Activated T-cell treated with anti-CD3 and anti-CD28 coated beads, Interleukin-2, amount 50 U/mL, for 72 hours (primary cell): ENCODE data around the gene CDC5L. TPM values are rescaled to one million over a fixed set of nuclear protein-coding genes. Genes with fewer than 3 reads are reported as not detected.

Experiments
- ATAC-seq, 2 donors: fragments of 150-1000 bp; cut with Tn5 transposase; replicated peaks in 1 of 2; 2 replicates each; pipeline ENCODE4 v1.10.0; 2021; ENCODE audit warnings: moderate library complexity in 2 of 2, mild to moderate bottlenecking in 1 of 2
- DNase-seq, 2 donors: peaks; one replicate each; pipeline ENCODE4 v3.0.0; 2021 to 2022; ENCODE audit warnings: mixed read lengths in 1 of 2
- H3K27ac Mint-ChIP-seq: one replicate; pipeline ENCODE4 v1.8.0; 2022; ENCODE audit warnings: mild to moderate bottlenecking, moderate library complexity, mixed read lengths
- H3K27me3 Mint-ChIP-seq: one replicate; pipeline ENCODE4 v1.8.0; 2022; ENCODE audit warnings: low read depth, mixed read lengths
- H3K36me3 Mint-ChIP-seq, 2 donors: one replicate each; pipeline ENCODE4 v1.8.0; 2022; ENCODE audit warnings: mixed read lengths in 2 of 2, mild to moderate bottlenecking in 1 of 2; ENCODE audit not compliant: insufficient read depth in 2 of 2
- H3K4me1 Mint-ChIP-seq: one replicate; pipeline ENCODE4 v1.8.0; 2022; ENCODE audit warnings: low read depth, mixed read lengths
- H3K4me3 Mint-ChIP-seq, 2 donors: one replicate each; pipeline ENCODE4 v1.8.0; 2022; ENCODE audit warnings: mild to moderate bottlenecking in 2 of 2, mixed read lengths in 2 of 2, moderate library complexity in 2 of 2
- H3K9me3 Mint-ChIP-seq, 2 donors: one replicate each; pipeline ENCODE4 v1.8.0; 2022; ENCODE audit warnings: mixed read lengths in 2 of 2
- total RNA-seq, 2 donors: library from RNA; stranded (reverse); gene quantifications; one replicate each; pipeline ENCODE4 v1.2.3, GENCODE V29; 2022

CDC5L gene
- total RNA-seq, 2 donors from 2014 or later: 17.9 to 19.3 TPM

DNA sequence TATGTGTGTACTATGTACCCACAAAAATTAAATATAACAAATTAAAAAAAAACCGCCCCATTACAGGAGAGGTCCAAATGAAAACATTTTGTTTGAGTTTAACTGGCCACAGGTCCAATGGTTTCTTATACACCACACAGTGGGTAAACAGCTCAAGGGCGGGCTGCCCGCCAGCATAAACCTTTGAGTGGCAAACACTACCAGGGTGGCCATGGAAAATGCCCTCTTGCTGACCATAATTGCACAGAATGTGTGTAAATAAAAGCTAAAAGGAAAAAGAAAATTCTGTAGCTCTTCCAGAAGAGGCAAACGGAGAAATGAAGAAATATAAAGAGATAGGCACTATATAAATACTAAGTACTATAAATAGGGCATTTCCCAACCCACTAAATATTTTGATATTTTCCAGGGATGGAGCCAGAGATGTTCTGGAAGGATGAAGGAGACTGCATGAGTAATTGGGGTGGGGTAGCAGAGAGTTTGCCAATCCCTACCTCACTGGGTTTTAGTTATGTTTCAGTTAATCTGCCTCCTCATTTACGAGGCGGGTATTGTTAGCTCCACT lies 1.1 kb upstream of the CDC5L start:
- Mint-ChIP-seq H3K4me3 (peak overlapping the region; percentile 97 to 98), H3K4me1 (peaks cover 42% of the 10 kb centered on the region), H3K27me3 (peaks cover 6% of the 10 kb centered on the region), H3K9me3 (no peaks in the 10 kb centered on the region), H3K27ac (peak overlapping the region; percentile 90), H3K36me3 (peaks cover 3 to 10% of the 10 kb centered on the region in 2 donors)
- no peak for ATAC-seq
- no peak for DNase-seq

- peak; percentile 4 to 5 for ATAC-seq
- Mint-ChIP-seq H3K9me3 (no peaks in the 10 kb centered on the region), H3K27ac (peak overlapping the region; percentile 90), H3K27me3 (peaks cover 6% of the 10 kb centered on the region), H3K36me3 (peaks cover 5 to 14% of the 10 kb centered on the region in 2 donors), H3K4me3 (peak overlapping the region; percentile 97 to 98), H3K4me1 (peaks cover 47% of the 10 kb centered on the region)
- DNase-seq: no peak
Measured at GRCh38 chr6:44386929-44387345, 569 bp upstream of the CDC5L start.

- Mint-ChIP-seq H3K27me3 (peaks cover 6% of the 10 kb centered on the region), H3K9me3 (no peaks in the 10 kb centered on the region), H3K4me3 (peak overlapping the region; percentile 97 to 98), H3K27ac (peak overlapping the region; percentile 90), H3K4me1 (peaks cover 48% of the 10 kb centered on the region), H3K36me3 (peaks cover 5 to 22% of the 10 kb centered on the region in 2 donors)
- DNase-seq (no peak), ATAC-seq (no peak)
Measured at GRCh38 chr6:44388135-44388487, 605 bp downstream of the CDC5L start.

DNA sequence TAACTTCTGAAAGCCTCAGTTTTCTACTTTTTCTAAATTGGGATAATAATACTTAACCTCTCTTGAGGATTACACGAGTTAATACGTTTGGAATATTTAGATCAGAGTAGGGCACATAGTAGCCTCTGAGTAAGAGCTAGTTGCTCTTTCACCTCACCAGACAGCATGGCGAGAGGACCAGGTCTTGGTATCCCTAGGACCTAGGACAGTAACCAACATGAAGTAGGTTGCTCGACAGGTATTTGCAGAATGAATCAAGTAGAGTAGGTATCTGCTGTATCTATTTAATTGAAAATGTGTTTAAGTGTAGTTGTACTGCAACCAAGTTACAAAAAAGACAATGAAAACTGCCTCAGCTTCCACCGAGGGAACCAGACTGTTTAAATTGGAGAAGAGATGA lies 1.4 kb downstream of the CDC5L start:
- ATAC-seq: no peak
- no peaks in the 10 kb centered on the region for H3K27me3 Mint-ChIP-seq
- H3K4me3 Mint-ChIP-seq: peak overlapping the region; percentile 97 to 98
- H3K27ac Mint-ChIP-seq: peak overlapping the region; percentile 90
- H3K4me1 Mint-ChIP-seq: peaks cover 48% of the 10 kb centered on the region
- H3K36me3 Mint-ChIP-seq: peaks cover 5 to 25% of the 10 kb centered on the region in 2 donors
- DNase-seq: no peak
- no peaks in the 10 kb centered on the region for H3K9me3 Mint-ChIP-seq

DNA sequence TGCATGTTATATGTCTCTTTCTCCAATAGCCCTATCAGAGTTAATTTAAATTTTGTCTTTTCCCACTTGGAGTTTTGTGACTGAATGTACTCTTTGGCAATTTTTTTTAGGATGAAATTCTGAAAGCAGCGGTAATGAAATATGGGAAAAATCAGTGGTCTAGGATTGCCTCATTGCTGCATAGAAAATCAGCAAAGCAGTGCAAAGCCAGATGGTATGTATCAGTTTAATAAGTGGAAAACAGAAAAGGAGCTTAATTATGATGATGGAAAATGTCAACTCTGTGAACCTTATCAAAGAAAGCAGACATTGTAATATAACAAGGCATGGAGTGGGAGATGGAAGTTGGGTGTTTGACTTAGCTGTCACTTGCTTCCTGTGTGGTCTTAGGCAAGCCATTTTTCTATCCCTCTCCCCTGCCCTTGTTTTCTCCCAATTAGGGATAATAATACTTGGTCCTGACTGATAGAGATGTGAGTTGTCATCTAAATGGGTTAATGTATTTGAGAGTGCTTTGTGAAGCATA lies 2.7 kb downstream of the CDC5L start:
- DNase-seq: no peak
- Mint-ChIP-seq H3K9me3 (no peaks in the 10 kb centered on the region), H3K27ac (peak overlapping the region; percentile 90), H3K4me1 (peaks cover 48% of the 10 kb centered on the region), H3K27me3 (no peaks in the 10 kb centered on the region), H3K36me3 (peaks cover 9 to 33% of the 10 kb centered on the region in 2 donors), H3K4me3 (peak overlapping the region in 1 of 2 donors; percentile 97)
- no peak for ATAC-seq

DNA sequence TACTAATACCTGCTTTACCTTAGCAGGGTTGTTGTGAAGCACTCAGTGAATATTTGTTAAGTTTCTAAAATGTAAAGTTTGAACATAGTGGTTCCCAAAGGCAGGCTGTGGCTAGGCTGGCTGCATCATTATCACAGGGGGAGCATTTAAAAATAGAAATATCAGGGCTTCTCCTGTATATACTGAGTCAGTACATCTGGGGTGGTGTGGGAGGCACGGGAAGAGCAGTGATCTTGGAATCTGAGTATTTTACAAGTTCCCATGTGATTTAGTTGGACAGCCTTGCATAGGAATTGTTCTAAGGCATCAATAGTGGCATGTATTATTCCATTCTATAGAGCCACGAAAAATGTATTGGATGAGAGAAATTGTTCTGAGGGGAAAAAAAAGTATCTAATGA lies 8.0 kb downstream of the CDC5L start:
- ATAC-seq: no peak
- Mint-ChIP-seq H3K4me3 (no peak overlapping the region), H3K27ac (no peak overlapping the region), H3K36me3 (peaks cover 16 to 53% of the 10 kb centered on the region in 2 donors), H3K27me3 (no peaks in the 10 kb centered on the region), H3K9me3 (peaks cover 0 to 2% of the 10 kb centered on the region in 2 donors), H3K4me1 (peaks cover 29% of the 10 kb centered on the region)
- DNase-seq: no peak

DNA sequence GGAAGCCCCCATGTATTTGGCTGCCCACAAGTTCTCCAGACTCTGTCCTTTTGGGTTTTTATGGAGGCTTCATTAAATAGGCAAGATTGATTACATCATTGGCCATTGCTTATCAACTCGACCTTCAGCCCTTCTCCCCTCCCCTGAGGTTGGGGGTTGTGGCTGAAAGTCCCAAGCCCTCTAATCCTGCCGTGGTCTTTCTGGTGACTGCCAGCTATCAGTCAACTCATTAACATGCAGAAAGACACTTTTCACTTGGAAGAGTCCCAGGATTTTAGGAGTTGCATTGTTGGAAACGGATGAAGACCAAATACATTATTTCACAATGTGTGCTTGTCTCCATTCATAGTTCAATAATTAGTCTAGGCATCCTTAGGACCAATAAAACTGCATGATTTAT lies 9.5 kb downstream of the CDC5L start:
- no peak for ATAC-seq
- DNase-seq: no peak
- Mint-ChIP-seq H3K36me3 (peaks cover 20 to 50% of the 10 kb centered on the region in 2 donors), H3K4me3 (no peak overlapping the region), H3K9me3 (peaks cover 0 to 2% of the 10 kb centered on the region in 2 donors), H3K4me1 (peaks cover 23% of the 10 kb centered on the region), H3K27me3 (no peaks in the 10 kb centered on the region), H3K27ac (no peak overlapping the region)

DNA sequence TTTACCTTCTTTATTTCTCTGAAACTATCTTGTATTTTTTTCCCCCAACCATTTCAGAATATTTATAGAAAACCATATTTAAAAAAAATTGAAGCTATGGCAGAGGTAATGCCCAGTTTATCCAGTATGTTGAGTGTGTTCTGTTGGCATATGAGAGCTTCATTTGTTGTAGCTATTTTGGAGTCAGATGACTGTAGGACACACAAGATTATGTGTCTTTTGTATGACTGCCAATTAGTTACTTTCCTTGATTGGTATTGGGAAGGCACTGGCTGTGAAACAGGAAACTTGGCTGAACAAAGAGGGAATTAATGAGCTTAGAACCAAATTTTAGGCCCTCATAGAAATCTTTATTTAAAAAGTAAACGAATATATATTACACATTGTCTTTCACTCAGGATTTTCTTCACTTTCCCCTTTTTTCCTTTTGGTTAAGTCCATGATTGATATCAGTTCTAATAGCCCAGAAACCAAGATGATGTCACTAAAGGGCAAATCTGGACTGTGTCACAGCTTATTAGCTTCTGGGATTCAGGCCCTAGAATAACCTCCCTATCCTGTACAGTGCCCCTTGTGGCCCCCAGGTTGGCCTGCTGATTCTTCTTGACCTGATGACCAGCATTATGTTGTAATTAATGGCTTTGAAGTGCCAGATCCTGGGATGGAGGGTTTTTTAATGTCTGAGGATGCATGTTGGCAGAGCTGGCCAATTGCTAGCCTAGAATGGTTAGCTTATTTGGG lies 10.1 kb downstream of the CDC5L start:
- H3K27me3 Mint-ChIP-seq: no peaks in the 10 kb centered on the region
- H3K27ac Mint-ChIP-seq: no peak overlapping the region
- H3K9me3 Mint-ChIP-seq: peaks cover 0 to 2% of the 10 kb centered on the region in 2 donors
- no peak overlapping the region for H3K4me3 Mint-ChIP-seq
- peaks cover 27% of the 10 kb centered on the region for H3K4me1 Mint-ChIP-seq
- DNase-seq: no peak
- no peak for ATAC-seq
- peaks cover 21 to 49% of the 10 kb centered on the region in 2 donors for H3K36me3 Mint-ChIP-seq

- DNase-seq (no peak), ATAC-seq (peak in 1 of 2 donors; percentile 67)
- H3K4me3 Mint-ChIP-seq: peak overlapping the region in 1 of 2 donors; percentile 80
- H3K36me3 Mint-ChIP-seq: peaks cover 23 to 49% of the 10 kb centered on the region in 2 donors
- H3K27me3 Mint-ChIP-seq: no peaks in the 10 kb centered on the region
- H3K4me1 Mint-ChIP-seq: peaks cover 28% of the 10 kb centered on the region
- H3K9me3 Mint-ChIP-seq: peaks cover 0 to 2% of the 10 kb centered on the region in 2 donors
- H3K27ac Mint-ChIP-seq: peak overlapping the region; percentile 91
Measured at GRCh38 chr6:44399991-44400390, 12.5 kb downstream of the CDC5L start.

GRCh38 chr6:44400572-44400971 lies 13.1 kb downstream of the CDC5L start:
- Mint-ChIP-seq H3K36me3 (peaks cover 22 to 47% of the 10 kb centered on the region in 2 donors), H3K4me3 (no peak overlapping the region), H3K27ac (no peak overlapping the region), H3K4me1 (peaks cover 28% of the 10 kb centered on the region), H3K27me3 (no peaks in the 10 kb centered on the region), H3K9me3 (peaks cover 0 to 2% of the 10 kb centered on the region in 2 donors)
- no peak for ATAC-seq
- no peak for DNase-seq

- ATAC-seq: no peak
- DNase-seq: no peak
- peaks cover 0 to 2% of the 10 kb centered on the region in 2 donors for H3K9me3 Mint-ChIP-seq
- peaks cover 22 to 44% of the 10 kb centered on the region in 2 donors for H3K36me3 Mint-ChIP-seq
- peak overlapping the region; percentile 25 for H3K27ac Mint-ChIP-seq
- peaks cover 28% of the 10 kb centered on the region for H3K4me1 Mint-ChIP-seq
- H3K4me3 Mint-ChIP-seq: no peak overlapping the region
- no peaks in the 10 kb centered on the region for H3K27me3 Mint-ChIP-seq
Measured at GRCh38 chr6:44401138-44401537, 13.6 kb downstream of the CDC5L start.

GRCh38 chr6:44404022-44404714 lies 16.7 kb downstream of the CDC5L start:
- H3K27me3 Mint-ChIP-seq: no peaks in the 10 kb centered on the region
- no peak overlapping the region for H3K4me3 Mint-ChIP-seq
- no peak for DNase-seq
- H3K27ac Mint-ChIP-seq: no peak overlapping the region
- H3K36me3 Mint-ChIP-seq: peaks cover 28 to 46% of the 10 kb centered on the region in 2 donors
- peaks cover 42% of the 10 kb centered on the region for H3K4me1 Mint-ChIP-seq
- no peak for ATAC-seq
- H3K9me3 Mint-ChIP-seq: peaks cover 0 to 2% of the 10 kb centered on the region in 2 donors

DNA sequence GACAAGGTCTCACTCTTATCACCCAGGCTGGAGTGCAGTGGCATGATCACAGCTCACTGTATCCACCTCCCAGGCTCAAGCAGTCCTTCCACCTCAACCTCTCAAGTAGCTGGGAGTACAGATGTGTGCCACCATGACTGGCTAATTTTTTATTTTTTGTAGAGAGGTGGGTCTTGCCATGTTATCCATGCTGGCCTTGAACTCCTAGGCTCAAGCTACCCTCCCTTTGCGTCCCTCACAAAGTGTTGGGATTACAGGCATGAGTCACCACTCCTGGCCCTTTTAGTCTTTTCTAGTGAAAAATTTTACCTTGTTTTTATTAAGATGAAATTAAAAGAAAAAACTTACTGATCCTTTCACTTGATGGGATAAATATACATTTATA lies 17.2 kb downstream of the CDC5L start:
- H3K9me3 Mint-ChIP-seq: peaks cover 0 to 2% of the 10 kb centered on the region in 2 donors
- peaks cover 36% of the 10 kb centered on the region for H3K4me1 Mint-ChIP-seq
- ATAC-seq (no peak), DNase-seq (no peak)
- peaks cover 28 to 48% of the 10 kb centered on the region in 2 donors for H3K36me3 Mint-ChIP-seq
- H3K4me3 Mint-ChIP-seq: no peak overlapping the region
- no peak overlapping the region for H3K27ac Mint-ChIP-seq
- no peaks in the 10 kb centered on the region for H3K27me3 Mint-ChIP-seq
